GM12878 (cell line): ENCODE measurements around the gene SCAMP5. TPM values are rescaled to one million over a fixed set of nuclear protein-coding genes. Genes with fewer than 3 reads are reported as not detected.
A peak's percentile ranks its signal among the peaks of the same experiment; 100 is the strongest.

Experiments
- ATF7 ChIP-seq: fragments of 450-650 bp; IDR thresholded peaks from 2 replicates; pipeline ENCODE4 v1.6.1; 2016; ENCODE audit warnings: low read depth, mild to moderate bottlenecking
- CEBPB ChIP-seq, 2 experiments: fragments of 150-350 bp in 1 of 2; IDR thresholded peaks; 2 replicates each; pipeline ENCODE4 v1.6.1; 2012 to 2014; ENCODE audit warnings: low read depth in 2 of 2, low read length in 2 of 2, borderline replicate concordance in 1 of 2, inconsistent platforms in 1 of 2
- DPF2 ChIP-seq: fragments of 450-650 bp; IDR thresholded peaks from 2 replicates; pipeline ENCODE4 v1.6.1; 2017; ENCODE audit warnings: mild to moderate bottlenecking
- E4F1 ChIP-seq: fragments of 450-650 bp; IDR thresholded peaks from 2 replicates; pipeline ENCODE4 v1.6.1; 2018; ENCODE audit warnings: borderline replicate concordance, mild to moderate bottlenecking; ENCODE audit not compliant: partially characterized antibody
- FOXK2 ChIP-seq: fragments of 450-650 bp; IDR thresholded peaks from 2 replicates; pipeline ENCODE4 v1.6.1; 2017; ENCODE audit warnings: mild to moderate bottlenecking, moderate library complexity
- JUNB ChIP-seq: IDR thresholded peaks from 2 replicates; pipeline ENCODE4 v1.6.1; 2016; ENCODE audit warnings: antibody characterized with exemption, mild to moderate bottlenecking
- MAX ChIP-seq: IDR thresholded peaks from 2 replicates; pipeline ENCODE4 v1.6.1; 2012; ENCODE audit warnings: low read depth, low read length, improper control_type of control experiment
- MXI1 ChIP-seq: fragments of 150-350 bp; IDR thresholded peaks from 2 replicates; pipeline ENCODE4 v1.6.1; 2011; ENCODE audit warnings: low read depth, mild to moderate bottlenecking, inconsistent platforms, low read length, improper control_type of control experiment
- MYB ChIP-seq: fragments of 150-350 bp; IDR thresholded peaks from 2 replicates; pipeline ENCODE4 v1.6.1; 2014; ENCODE audit warnings: mild to moderate bottlenecking, low read depth, low read length, borderline replicate concordance
- NR2F1 ChIP-seq: fragments of 450-650 bp; conservative IDR thresholded peaks from 2 replicates; pipeline ENCODE4 v1.6.1; 2017; ENCODE audit warnings: mild to moderate bottlenecking
- PAX5 ChIP-seq: IDR thresholded peaks from 2 replicates; pipeline ENCODE4 v1.6.1; 2011; ENCODE audit warnings: low read depth, low read length, borderline replicate concordance
- POLR2AphosphoS5 ChIP-seq: IDR thresholded peaks from 2 replicates; pipeline ENCODE4 v1.6.1; 2011; ENCODE audit warnings: mild to moderate bottlenecking, low read length, inconsistent platforms
- RELA ChIP-seq: fragments of 450-650 bp; IDR thresholded peaks from 2 replicates; pipeline ENCODE4 v1.8.0; 2014; ENCODE audit warnings: borderline replicate concordance; ENCODE audit not compliant: partially characterized antibody
- RUNX3 ChIP-seq: IDR thresholded peaks from 2 replicates; pipeline ENCODE4 v1.6.1; 2012; ENCODE audit warnings: low read length, inconsistent platforms
- SMAD5 ChIP-seq: IDR thresholded peaks from 2 replicates; pipeline ENCODE4 v1.6.1; 2016; ENCODE audit warnings: antibody characterized with exemption, low read depth
- SRF ChIP-seq, 2 experiments: IDR thresholded peaks; 2 replicates each; pipeline ENCODE4 v1.6.1; 2011; ENCODE audit warnings: low read depth in 2 of 2, low read length in 2 of 2, mild to moderate bottlenecking in 1 of 2, moderate library complexity in 1 of 2
- TARDBP ChIP-seq: IDR thresholded peaks from 2 replicates; pipeline ENCODE4 v1.6.1; 2016; ENCODE audit warnings: borderline replicate concordance
- TCF3 ChIP-seq: IDR thresholded peaks from 2 replicates; pipeline ENCODE4 v1.6.1; 2012; ENCODE audit warnings: low read depth, mild to moderate bottlenecking, low read length, borderline replicate concordance; ENCODE audit not compliant: insufficient read depth
- TCF7 ChIP-seq: IDR thresholded peaks from 2 replicates; pipeline ENCODE4 v1.6.1; 2014; ENCODE audit warnings: antibody characterized with exemption, borderline replicate concordance
- WRNIP1 ChIP-seq: IDR thresholded peaks from 2 replicates; pipeline ENCODE4 v1.6.1; 2011; ENCODE audit warnings: low read depth, low read length, improper control_type of control experiment, borderline replicate concordance
- ZBED1 ChIP-seq: IDR thresholded peaks from 2 replicates; pipeline ENCODE4 v1.6.1; 2016; ENCODE audit warnings: borderline replicate concordance
- ZNF592 ChIP-seq: fragments of 450-650 bp; IDR thresholded peaks from 2 replicates; pipeline ENCODE4 v1.6.1; 2017; ENCODE audit warnings: mild to moderate bottlenecking, moderate library complexity
- polyA plus RNA-seq, 11 experiments: library from polyadenylated mRNA; depleted of rRNA in 4 of 11; unstranded in 6 of 11; stranded (reverse) in 5 of 11; fragments of >200 nt; fragmentation: Nextera tagmentation in 4 of 11; fragmentation: Illumina TruSeq in 1 of 11; extraction: Ambion mirVana in 4 of 11; extraction: Trizol in 1 of 11; gene quantifications; 1 replicate in 1 of 11; 2 replicates in 10 of 11; pipeline versions ENCODE4 v1.2.1 to v1.2.3, GENCODE V29; 2011 to 2016; ENCODE audit warnings: inconsistent platforms in 2 of 11, missing spikeins in 2 of 11, low read depth in 1 of 11
- total RNA-seq, 4 experiments: library from RNA; depleted of rRNA in 3 of 4; stranded (reverse); fragments of >200 nt in 3 of 4; fragmentation: Illumina TruSeq in 1 of 4; extraction: Trizol in 1 of 4; gene quantifications; 2 replicates each; pipeline versions ENCODE4 v1.2.1 to v1.2.3, GENCODE V29; 2013 to 2021

The SCAMP5 gene
- total and polyA plus RNA-seq, 10 of the 15 experiments (the other 5 are each of a cell fraction or from before 2014, with no cell fraction given) = 1.6 to 41.6 (median 16.9) TPM

- TF ChIP-seq TCF3 (0 out of 2 replicates have a peak, but pooled peaks have one; percentile 39), WRNIP1 (no peak), TCF7 (0 out of 2 replicates have a peak, but pooled peaks have one; percentile 29), POLR2AphosphoS5 (peak; percentile 78), ZBED1 (peak; percentile 54; the same call in 1 of the 2 replicates), TARDBP (no peak), CEBPB (IDR thresholded peaks at IDR 0.05; ENCODE audit: borderline replicate concordance in 1 of 2, low read depth in 2 of 2, low read length in 2 of 2) (no peak), ATF7 (peak; percentile 79), MAX (peak; percentile 63; the same call in 1 of the 2 replicates), PAX5 (peak; percentile 91), DPF2 (peak; percentile 89), E4F1 (no peak), SMAD5 (peak; percentile 58; the same call in 1 of the 2 replicates), RUNX3 (peak; percentile 78), ZNF592 (peak; percentile 7; the same call in 1 of the 2 replicates), NR2F1 (peak; percentile 23; the same call in 1 of the 2 replicates), JUNB (peak; percentile 33; the same call in 1 of the 2 replicates), RELA (peak; percentile 87), FOXK2 (no peak), MXI1 (0 out of 2 replicates have a peak, but pooled peaks have one; percentile 22), MYB (peak; percentile 84; the same call in 1 of the 2 replicates), SRF (IDR thresholded peaks at IDR 0.05; ENCODE audit: low read depth in 2 of 2, low read length in 2 of 2) (0 out of 4 replicates have a peak, but pooled peaks of 1 of the 2 experiments have one; percentile 44)
Measured at GRCh38 chr15:75069301-75069925, 74.0 kb downstream of the SCAMP5 start (continued).
